HCEC 1CT (cell line): ENCODE results near the gene MTA1.
A peak's percentile ranks its signal among the peaks of the same experiment; 100 is the strongest.

ENCODE experiments used
- DNase-seq: peaks from one replicate; pipeline ENCODE4 v3.0.0-alpha.2; 2017

MTA1 gene

GRCh38 chr14:105387530-105387922 is 32.1 kb upstream of the MTA1 start:
- no peak for DNase-seq

DNA sequence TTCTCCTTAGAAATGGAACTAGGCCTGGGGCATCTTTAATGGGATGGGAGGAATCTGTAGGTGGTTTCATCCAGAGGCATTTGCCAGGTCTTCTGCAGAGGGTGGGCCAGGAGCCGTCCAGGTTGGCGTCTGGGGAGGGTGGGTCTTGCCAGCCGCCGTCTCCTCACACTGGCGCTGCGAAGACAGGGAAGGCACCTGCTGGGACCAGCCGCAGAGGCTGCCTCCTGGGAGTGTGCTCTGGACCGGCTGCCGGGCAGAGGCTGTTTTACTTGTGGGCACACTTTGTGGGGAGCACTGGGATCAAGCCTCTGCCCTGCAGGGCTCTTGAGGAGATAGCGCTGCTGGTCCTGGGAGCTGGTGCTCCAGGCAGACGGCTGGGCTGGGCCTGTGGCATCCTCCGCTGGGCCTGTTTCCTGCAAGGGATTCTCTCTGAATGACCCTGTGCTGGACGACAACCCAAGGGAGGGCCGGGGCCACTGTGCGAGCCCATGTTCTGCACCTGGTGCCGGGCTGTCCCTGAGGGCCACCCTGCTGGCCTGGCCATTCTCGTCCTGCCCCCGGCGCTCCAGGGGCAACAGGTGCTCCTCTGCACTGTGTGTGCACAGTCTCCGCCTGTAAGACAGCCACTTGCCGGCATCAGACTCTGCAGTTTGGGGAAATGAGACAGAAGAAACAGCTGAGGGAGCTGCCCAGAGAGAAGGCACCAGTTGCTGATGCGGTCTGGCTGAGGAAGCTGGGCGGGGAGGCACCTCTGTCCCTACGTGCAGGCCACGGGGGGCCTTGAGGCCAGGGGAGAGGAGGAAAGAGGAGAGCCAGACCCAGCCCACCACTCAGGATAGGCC is 31.3 kb upstream of the MTA1 start:
- no peak for DNase-seq

GRCh38 chr14:105388976-105389375 is 30.7 kb upstream of the MTA1 start:
- DNase-seq: no peak

GRCh38 chr14:105389534-105389933 is 30.1 kb upstream of the MTA1 start:
- DNase-seq: no peak

GRCh38 chr14:105389976-105390848 is 29.4 kb upstream of the MTA1 start:
- DNase-seq: no peak

DNA sequence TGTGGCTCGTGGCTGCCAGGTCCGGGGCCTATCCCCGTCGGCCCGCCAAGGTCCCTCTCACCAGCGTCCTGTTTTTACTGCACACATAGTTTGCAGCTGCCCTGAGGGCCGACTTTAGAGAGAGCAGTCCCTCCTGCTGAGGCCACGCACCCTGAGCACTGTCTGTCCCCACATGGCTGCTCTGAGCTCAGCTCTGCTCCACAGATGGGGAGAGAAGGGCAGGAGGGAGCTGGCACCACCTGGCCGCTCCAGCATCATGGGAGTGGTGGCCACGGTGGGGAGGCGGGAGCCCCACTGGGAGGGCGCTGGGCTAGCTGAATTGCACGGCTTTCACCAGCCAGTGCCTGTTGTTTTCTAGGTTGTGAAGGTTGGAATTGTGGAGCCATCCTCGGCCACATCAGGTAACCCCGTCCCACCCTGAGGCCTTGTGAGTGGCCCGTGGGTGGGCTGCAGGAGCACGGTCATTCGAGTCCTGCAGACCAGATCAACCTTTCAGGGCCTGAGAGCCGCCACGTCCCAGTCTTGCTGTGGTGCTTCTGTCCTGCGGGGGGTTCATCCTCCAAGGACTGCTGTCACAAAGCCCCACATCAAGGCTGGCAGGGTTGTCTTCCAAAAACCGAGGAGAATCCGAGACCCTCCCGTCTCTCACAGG is 28.7 kb upstream of the MTA1 start:
- DNase-seq: no peak

GRCh38 chr14:105391541-105391940 is 28.1 kb upstream of the MTA1 start:
- no peak for DNase-seq

DNA sequence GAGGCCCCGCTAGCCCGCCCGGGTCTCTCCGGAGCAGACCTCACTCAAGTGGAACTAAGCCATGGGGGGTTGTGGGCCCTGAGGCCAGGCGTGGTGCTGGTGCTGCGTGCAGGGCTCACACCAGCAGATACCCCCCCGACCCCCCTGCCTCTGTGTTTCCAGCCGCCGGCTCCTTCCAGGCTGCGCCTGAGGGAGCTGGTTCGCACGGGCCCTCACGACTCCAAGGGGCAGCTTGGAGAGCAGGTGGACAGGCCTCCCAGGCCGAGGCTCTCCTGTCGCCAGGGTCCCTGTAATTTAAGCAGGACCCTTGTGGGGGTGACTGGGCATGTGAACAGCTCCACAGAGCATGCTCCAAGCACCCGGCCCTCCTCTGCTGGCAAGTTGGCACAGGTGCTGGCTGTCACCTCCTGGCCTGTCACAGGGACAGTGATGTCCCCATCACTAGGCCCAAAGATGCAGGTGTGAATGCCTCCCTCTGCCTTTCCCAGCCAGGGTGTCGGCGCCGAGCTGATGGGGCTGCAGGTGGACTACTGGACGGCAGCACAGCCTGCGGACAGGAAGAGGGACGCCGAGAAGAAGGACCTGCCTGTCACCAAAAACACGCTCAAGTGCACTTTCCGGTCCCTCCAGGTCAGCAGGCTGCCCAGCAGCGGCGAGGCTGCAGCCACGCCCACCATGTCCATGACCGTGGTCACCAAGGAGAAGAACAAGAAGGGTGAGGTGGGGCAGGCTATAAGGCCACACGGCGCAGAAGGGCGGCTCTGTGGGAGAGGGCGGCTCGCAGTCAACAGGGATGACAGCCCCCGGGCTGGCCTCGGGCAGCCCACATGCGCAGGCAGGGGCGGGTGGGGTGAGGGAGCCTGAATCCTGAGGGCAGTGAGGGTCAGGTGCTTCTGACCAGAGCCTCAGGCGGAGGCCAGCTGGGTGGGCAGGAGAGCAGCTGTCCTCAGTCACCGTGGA is 27.2 kb upstream of the MTA1 start:
- no peak for DNase-seq

DNA sequence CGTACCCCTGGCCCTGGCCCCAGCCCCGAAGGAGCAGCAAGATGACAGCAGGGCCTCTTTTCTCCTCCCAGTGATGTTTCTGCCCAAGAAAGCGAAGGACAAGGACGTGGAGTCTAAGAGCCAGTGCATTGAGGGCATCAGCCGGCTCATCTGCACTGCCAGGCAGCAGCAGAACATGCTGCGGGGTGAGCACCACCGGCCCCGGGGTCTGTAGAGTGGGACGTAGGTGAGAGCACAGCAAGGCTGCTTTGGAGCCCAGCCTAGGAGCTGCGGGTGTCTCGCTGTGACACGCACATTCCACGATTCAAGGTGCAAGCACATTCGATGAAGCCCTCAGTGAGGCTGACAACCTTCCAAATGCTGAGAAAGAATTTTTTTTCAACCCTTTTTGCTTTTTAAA is 26.5 kb upstream of the MTA1 start:
- no peak for DNase-seq

- DNase-seq: no peak
Observed at GRCh38 chr14:105394714-105395537, 24.7 kb upstream of the MTA1 start.

DNA sequence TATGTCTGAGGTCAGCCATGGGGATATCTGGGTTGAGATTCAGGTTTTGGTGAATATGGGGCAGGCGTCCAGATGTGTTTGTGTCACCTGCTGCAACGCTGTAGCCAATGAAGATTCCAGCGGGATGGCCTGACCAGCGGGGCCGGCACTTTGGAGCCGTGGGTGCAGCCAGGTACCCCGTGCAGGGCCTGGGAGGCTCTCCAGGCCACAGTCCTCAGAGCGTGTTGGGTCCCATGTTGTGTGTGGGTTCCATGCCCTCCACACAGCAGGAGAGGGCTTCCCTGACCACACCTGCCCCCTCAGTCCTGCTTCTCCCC is 24.1 kb upstream of the MTA1 start:
- DNase-seq: no peak

DNA sequence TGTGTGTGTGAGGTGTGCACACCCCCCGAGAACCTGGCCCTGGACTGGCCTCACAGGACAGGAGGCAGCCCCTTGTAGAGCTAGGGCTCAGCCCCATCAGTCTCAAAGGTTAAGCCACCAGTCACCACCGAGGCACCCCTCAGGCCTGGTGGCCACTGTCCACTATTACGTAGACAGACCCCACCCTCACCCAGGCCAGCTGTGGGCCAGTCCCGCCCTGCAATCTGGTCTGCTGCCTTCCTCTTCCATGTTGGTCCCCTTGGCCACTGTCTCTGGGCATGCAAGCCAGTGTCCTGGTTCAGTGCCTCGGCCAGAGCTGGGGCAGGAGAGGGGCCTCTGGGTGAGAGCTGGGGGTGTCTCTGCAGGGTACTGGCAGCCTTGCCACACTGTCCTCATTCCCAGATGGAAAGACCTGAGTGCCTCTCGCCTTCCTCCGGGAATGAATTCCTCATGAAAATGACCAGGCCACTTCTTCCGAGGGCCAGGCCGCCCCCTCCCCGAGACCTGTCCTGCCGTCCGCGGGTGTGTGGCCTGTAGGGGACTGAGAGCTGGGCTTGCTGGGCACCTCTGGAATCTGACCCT is 22.2 kb upstream of the MTA1 start:
- no peak for DNase-seq

DNA sequence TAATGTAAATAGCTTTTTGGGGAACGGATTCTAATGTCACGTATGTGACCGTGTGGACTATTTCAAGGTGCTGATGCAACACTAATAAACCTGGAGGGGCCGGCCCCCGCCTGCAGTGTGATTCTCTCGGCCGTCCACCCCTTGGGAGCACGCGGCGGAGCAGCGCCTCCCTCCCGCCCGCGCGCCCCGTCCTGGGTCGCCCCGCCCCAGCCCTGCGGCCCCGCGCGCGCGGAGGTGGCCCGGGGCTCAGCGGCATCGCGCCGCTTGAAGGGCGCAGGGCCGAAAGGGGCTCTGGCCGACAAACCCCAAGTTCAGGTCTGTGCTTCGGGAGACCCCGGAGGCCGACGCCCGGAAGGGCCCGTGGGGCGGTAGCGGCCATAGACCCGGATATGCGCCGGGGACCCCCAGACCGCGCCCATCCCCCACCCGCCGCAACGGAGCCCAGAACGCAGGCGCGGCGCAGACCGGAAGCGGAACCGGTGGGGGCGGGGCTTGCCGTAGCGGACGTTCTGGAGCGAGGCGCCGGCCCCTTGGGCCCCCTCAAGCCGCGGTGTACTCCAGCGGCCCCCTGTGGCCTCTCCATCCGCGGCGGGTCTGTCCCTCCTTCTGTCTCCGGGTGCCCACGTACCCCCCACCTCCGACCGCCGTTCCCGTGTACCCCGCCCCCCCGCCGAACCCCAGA is 21.4 kb upstream of the MTA1 start, which contains the start of gene TEX22:
Gene TEX22 (plus strand): TSS at position 495 of the 682 bp plus-strand sequence. CDS start 803 bp downstream, outside the sequence.
- DNase-seq: peak; percentile 77

- no peak for DNase-seq
Observed at GRCh38 chr14:105398726-105399465, 20.7 kb upstream of the MTA1 start.

DNA sequence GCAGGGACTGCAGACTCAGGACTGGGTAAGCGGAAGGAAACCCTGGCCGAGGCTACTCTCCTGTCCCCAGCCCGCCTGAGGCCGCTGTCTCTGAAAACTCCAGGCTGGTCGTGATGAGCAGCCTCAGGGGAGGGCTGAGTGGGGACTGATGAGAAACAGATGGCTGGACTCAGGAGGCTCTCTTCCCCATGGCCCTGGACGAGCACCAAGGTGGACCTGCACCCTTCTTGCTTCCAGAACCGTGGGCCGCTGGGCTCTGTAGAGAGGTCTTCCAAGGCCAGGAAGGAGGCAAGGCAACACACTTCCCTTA is 20.2 kb upstream of the MTA1 start:
- DNase-seq: no peak

DNA sequence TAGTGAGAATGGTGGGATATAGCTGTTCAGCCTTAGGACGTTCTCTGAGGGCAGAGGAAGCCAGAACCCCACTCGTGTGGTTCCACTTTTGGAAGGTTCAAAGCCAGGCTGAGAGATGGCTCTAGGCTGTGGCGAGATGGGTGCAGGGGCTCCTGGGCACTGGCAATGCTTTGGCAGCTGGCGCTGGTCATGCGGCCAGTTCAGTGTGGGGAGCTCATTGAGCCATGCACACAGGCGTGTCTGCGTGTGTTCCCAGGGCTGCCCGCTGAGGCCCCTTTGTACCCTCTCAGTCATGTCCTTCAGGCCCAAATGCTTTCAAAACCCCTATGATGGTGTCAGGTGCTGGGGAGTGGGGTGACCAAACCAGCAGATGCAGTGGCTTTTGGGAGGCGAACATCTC is 19.6 kb upstream of the MTA1 start:
- no peak for DNase-seq

- no peak for DNase-seq
Observed at GRCh38 chr14:105401699-105402098, 17.9 kb upstream of the MTA1 start.

DNA sequence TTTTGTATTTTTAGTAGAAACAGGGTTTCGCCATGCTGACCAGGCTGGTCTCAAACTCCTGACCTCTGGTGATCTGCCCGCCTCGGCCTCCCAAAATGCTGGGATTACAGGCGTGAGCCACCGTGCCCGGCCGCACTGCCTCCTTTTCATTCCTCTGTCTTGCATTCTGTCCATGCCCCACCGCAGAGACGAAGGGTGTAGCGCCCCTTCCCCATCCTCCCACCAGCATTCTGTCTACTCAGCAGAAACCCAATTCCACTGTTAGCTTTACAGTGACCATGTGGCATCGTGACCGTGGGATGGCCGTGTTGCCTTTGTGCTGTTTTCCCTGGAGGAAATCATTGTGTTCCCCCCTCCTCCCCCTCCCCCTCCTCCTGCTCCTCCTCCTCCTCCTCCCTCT is 11.0 kb upstream of the MTA1 start:
- DNase-seq: no peak

GRCh38 chr14:105409364-105409763 is 10.3 kb upstream of the MTA1 start:
- no peak for DNase-seq

DNA sequence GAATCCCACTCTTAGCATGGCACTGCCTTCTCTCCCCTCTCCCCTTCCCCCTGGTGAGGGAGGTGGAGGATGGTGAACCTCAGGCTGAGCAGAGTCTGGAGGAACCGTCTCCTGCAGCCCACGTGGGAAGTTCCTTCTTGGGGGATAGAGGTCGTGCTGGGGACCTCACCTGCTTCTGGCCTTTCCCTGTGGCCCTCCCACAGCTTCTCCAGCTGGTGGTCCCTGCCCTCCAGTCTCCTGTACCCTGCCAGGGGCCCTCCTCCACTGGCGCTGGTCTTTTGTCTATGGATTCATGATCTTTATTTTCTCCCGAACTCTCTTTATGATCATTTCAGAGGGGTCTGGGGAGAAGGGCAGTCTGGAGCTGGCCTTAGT is 9.0 kb upstream of the MTA1 start:
- no peak for DNase-seq
